GM12801 (cell line): ENCODE data around the gene CLCNKB.

ENCODE experiments used
- TF ChIP-seq, protein P1 (sequence below): IDR thresholded peaks from one replicate; pipeline ENCODE4 v1.5.1; 2011; ENCODE audit warnings: control low read depth; ENCODE audit not compliant: insufficient read length; ENCODE audit errors: extremely low read depth

Gene CLCNKB

DNA sequence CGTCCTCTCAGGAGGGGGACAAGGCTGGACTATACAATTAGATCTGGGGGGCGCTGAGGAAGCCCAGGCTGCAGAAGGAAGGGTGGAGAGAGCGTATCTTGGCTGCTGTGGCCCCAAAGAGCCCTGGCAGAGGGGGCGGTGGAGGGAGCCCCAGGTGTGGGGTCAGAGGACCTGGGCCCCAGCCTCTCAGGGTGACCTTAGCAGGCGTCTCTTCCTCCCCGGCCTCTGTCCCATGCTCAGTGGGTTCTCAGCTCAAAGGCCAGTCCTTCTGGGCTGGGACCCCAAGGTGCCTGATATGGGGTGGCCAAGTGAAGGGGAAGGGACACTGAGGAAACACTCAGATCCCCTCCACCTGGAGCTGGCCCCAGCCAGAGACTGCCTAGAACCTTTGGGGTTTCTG lies 28.0 kb downstream of the CLCNKB start:
- TF ChIP-seq, protein P1, sequence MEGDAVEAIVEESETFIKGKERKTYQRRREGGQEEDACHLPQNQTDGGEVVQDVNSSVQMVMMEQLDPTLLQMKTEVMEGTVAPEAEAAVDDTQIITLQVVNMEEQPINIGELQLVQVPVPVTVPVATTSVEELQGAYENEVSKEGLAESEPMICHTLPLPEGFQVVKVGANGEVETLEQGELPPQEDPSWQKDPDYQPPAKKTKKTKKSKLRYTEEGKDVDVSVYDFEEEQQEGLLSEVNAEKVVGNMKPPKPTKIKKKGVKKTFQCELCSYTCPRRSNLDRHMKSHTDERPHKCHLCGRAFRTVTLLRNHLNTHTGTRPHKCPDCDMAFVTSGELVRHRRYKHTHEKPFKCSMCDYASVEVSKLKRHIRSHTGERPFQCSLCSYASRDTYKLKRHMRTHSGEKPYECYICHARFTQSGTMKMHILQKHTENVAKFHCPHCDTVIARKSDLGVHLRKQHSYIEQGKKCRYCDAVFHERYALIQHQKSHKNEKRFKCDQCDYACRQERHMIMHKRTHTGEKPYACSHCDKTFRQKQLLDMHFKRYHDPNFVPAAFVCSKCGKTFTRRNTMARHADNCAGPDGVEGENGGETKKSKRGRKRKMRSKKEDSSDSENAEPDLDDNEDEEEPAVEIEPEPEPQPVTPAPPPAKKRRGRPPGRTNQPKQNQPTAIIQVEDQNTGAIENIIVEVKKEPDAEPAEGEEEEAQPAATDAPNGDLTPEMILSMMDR = no peak

- TF ChIP-seq, protein P1 = no peak
These were observed 28.5 kb downstream of the CLCNKB start for GRCh38 chr1:16072095-16072494.

DNA sequence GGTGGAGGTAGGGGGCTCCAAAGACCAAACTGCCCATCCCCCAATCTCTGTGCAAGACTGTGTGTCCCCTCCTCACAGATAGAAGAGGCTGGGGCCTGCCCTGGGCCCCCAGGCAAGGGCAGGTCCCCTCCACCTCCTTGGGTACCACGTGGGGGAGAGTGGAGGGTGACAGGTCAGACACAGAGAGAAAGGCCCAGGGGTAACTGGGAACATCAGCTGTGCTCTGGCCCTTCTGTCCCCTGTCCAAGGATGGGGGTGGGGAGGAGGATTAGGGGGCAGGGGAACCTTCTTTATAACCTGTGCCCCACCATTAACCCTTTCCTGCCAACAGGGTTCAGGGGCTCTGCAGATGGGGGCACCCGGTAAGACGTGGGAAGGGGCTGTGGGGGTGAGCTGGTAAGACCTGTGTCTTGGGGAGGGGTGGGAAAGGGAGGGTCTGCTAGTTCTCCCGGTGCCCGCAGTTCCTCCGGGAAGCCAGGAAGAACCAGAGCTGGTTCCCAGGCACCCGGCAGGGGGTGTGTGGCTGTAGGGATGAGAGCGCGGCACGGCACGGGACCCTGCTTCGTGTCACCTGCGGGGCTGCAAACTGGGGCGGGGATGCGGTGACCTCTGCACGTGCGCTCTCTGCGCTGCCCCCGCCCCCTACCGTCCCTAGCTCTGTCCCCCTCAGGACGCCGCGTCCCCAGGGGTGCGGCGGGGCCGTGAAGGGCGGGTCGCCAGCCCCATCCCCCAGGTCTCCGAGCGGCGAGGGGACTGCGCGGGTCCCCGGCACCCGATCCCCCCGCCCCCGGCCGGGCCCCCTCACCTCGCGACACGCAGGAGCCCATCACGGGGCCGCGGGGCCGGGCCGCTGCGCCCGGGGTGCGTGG lies 29.3 kb downstream of the CLCNKB start:
- TF ChIP-seq, protein P1 = no peak

DNA sequence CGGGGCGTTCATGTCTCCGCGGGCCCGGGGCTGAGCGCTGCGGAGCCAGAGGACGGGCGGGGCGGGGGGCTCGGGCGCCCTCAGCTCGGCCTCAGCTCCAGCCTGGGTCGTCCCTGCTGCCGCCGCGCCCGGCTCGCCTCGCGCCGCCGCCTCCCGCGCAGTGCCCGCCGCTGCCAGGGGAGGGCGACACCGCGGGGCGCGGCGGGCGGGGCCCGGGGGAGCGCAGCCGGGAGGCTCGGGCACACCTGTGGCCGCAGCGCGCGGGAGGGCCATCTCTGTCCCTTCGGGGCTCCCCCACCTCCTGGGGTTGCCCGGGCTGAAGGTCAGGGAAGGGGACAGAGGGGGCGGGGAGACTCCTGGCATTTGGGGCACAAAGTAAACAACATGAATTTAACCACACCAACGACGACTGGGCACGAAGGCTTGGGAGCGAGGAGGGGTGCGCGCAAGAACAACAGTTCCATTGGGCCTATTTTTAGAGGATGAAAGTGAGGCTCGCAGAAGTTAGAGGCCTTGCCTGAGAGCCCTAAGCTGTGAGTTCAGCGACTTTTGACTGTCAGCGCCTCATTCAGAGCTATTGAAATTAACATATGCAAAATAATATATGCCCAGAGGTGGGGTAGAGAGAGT lies 30.0 kb downstream of the CLCNKB start, which contains the start of gene FAM131C:
Gene FAM131C (minus strand): TSS at position 162 of the 630 bp plus-strand sequence. CDS start 209 bp downstream, outside the sequence.
- TF ChIP-seq, protein P1 = no peak

GRCh38 chr1:16074217-16074616 lies 30.6 kb downstream of the CLCNKB start:
- TF ChIP-seq, protein P1 = no peak

DNA sequence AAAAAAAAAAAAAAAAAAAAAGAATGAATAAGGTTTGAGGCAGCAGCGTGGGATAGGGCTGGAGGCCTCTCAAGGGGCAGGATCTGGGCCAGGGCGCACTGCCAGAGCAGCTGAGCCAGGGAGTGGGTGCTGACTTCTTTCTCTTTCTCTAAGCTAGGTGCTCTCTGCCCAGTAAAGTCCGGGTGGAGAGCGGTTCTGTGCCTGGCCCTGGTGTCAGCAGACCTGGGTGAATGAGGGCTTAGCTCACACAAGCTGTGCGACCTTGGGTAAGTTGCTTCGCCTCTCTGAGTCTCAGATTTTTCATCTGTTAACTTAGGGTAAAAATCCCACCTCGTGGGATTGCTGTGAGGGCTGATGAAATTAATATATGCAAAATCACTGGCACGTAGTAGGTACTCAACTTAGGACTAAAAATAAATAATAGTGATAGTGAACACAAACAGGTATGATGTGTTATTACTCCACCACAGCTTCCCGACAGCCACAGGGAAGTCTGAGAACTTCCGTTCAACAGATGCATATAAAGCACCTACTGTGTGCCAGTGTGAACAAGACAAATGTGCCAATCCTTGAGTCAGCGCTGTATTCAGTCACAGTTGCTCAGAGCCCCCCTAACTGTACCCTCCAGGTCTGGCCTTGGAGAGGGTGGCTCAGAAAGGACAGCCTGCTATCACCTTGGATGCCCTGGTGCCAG lies 31.9 kb downstream of the CLCNKB start:
- TF ChIP-seq, protein P1 = no peak
